Astrocyte (in vitro differentiated cells and primary cell): Measurements from ENCODE around the gene PGS1. TPM values are rescaled to one million over a fixed set of nuclear protein-coding genes. Genes with fewer than 3 reads are reported as not detected.

Experiments used
- DNase-seq: peaks from one replicate; pipeline ENCODE4 v3.0.0-alpha.2; 2010; ENCODE audit warnings: low read depth
- FAIRE-seq: peaks from 2 replicates; lab custom pipeline; 2011; peaks lifted over from hg19 to GRCh38; lab: Jason Lieb, UNC
- H2AFZ ChIP-seq: 2 replicates; pipeline ENCODE4 v1.6.0; 2012; ENCODE audit warnings: low read depth, low read length, inconsistent platforms
- H3K27ac ChIP-seq: 2 replicates; pipeline ENCODE4 v1.5.1; 2011; ENCODE audit warnings: low read depth, low read length, inconsistent platforms
- H3K27me3 ChIP-seq: 2 replicates; pipeline ENCODE4 v1.6.0; 2011; ENCODE audit warnings: low read length, inconsistent platforms; ENCODE audit not compliant: insufficient read depth
- H3K36me3 ChIP-seq: 2 replicates; pipeline ENCODE4 v1.5.1; 2011; ENCODE audit warnings: low read length, inconsistent platforms; ENCODE audit not compliant: insufficient read depth
- H3K4me1 ChIP-seq: 2 replicates; pipeline ENCODE4 v1.5.1; 2011; ENCODE audit warnings: low read length, inconsistent platforms; ENCODE audit not compliant: insufficient read depth
- H3K4me2 ChIP-seq: 2 replicates; pipeline ENCODE4 v1.6.0; 2012; ENCODE audit warnings: low read length, inconsistent platforms
- H3K4me3 ChIP-seq: 2 replicates; pipeline ENCODE4 v1.5.1; 2011; ENCODE audit warnings: low read depth, mild to moderate bottlenecking, low read length, inconsistent platforms; ENCODE audit not compliant: insufficient read depth
- H3K79me2 ChIP-seq: 2 replicates; pipeline ENCODE4 v1.6.0; 2012; ENCODE audit warnings: mild to moderate bottlenecking, low read length, inconsistent platforms; ENCODE audit not compliant: insufficient read depth
- H3K9ac ChIP-seq: 2 replicates; pipeline ENCODE4 v1.6.0; 2012; ENCODE audit warnings: mild to moderate bottlenecking, low read length, inconsistent platforms
- H3K9me3 ChIP-seq: 2 replicates; pipeline ENCODE4 v1.5.1; 2012; ENCODE audit warnings: low read depth, mild to moderate bottlenecking, low read length, inconsistent platforms; ENCODE audit not compliant: insufficient read depth
- H4K20me1 ChIP-seq: 2 replicates; pipeline ENCODE4 v1.6.0; 2012; ENCODE audit warnings: low read length, inconsistent platforms; ENCODE audit not compliant: insufficient read depth
- H3K27ac Mint-ChIP-seq: one replicate; pipeline ENCODE4 v1.8.0; 2021; ENCODE audit warnings: mild to moderate bottlenecking, mixed read lengths; ENCODE audit not compliant: unreplicated experiment
- H3K27me3 Mint-ChIP-seq: one replicate; pipeline ENCODE4 v1.8.0; 2021; ENCODE audit warnings: low read depth, mixed read lengths; ENCODE audit not compliant: unreplicated experiment
- H3K36me3 Mint-ChIP-seq: one replicate; pipeline ENCODE4 v1.8.0; 2021; ENCODE audit warnings: low read depth, mixed read lengths; ENCODE audit not compliant: unreplicated experiment
- H3K4me1 Mint-ChIP-seq: one replicate; pipeline ENCODE4 v1.8.0; 2021; ENCODE audit warnings: low read depth, mixed read lengths; ENCODE audit not compliant: unreplicated experiment
- H3K4me3 Mint-ChIP-seq: one replicate; pipeline ENCODE4 v1.8.0; 2021; ENCODE audit warnings: mild to moderate bottlenecking, moderate library complexity, mixed read lengths; ENCODE audit not compliant: unreplicated experiment
- H3K9me3 Mint-ChIP-seq: one replicate; pipeline ENCODE4 v1.8.0; 2021; ENCODE audit warnings: mild to moderate bottlenecking, mixed read lengths; ENCODE audit not compliant: unreplicated experiment
- CTCF ChIP-seq: IDR thresholded peaks from 2 replicates; pipeline ENCODE4 v1.5.1; 2011; ENCODE audit warnings: low read depth, mild to moderate bottlenecking, inconsistent platforms, low read length, moderate library complexity; ENCODE audit not compliant: insufficient read depth
- EZH2 ChIP-seq: IDR thresholded peaks from 2 replicates; pipeline ENCODE4 v1.6.1; 2012; ENCODE audit warnings: mild to moderate bottlenecking, low read length, inconsistent platforms; ENCODE audit not compliant: insufficient read depth
- total RNA-seq: library from RNA; stranded (reverse); gene quantifications from 2 replicates; pipeline ENCODE4 v1.2.1, GENCODE V29; 2021

Gene PGS1
- total RNA-seq, 1 donor from 2014 or later: 32.0 TPM

GRCh38 chr17:78442648-78443218 lies 64.3 kb downstream of the PGS1 start:
- no peak for FAIRE-seq
- H3K4me3 Mint-ChIP-seq: no peak overlapping the region
- no peaks in the 10 kb centered on the region for H3K4me1 ChIP-seq
- no peaks in the 10 kb centered on the region for H3K4me1 Mint-ChIP-seq
- H3K9me3 ChIP-seq: no peaks in the 10 kb centered on the region
- no peak overlapping the region for H3K9ac ChIP-seq
- H3K27ac ChIP-seq: no peak overlapping the region
- H3K9me3 Mint-ChIP-seq: no peaks in the 10 kb centered on the region
- H3K79me2 ChIP-seq: no peaks in the 10 kb centered on the region
- H4K20me1 ChIP-seq: no peaks in the 10 kb centered on the region
- H3K36me3 Mint-ChIP-seq: no peaks in the 10 kb centered on the region
- no peak overlapping the region for H3K27ac Mint-ChIP-seq
- H3K27me3 ChIP-seq: no peaks in the 10 kb centered on the region
- no peaks in the 10 kb centered on the region for H3K36me3 ChIP-seq
- H3K4me3 ChIP-seq: no peak overlapping the region
- no peak overlapping the region for H3K4me2 ChIP-seq
- H3K27me3 Mint-ChIP-seq: peaks cover 17% of the 10 kb centered on the region
- TF ChIP-seq CTCF (no peak), EZH2 (no peak)
- no peak overlapping the region for H2AFZ ChIP-seq
- no peak for DNase-seq

GRCh38 chr17:78444392-78444791 lies 65.9 kb downstream of the PGS1 start:
- H3K27ac Mint-ChIP-seq: no peak overlapping the region
- Histone ChIP-seq H4K20me1 (no peaks in the 10 kb centered on the region), H3K4me3 (no peak overlapping the region), H3K9ac (no peak overlapping the region), H3K9me3 (no peaks in the 10 kb centered on the region), H3K4me1 (no peaks in the 10 kb centered on the region), H3K4me2 (no peak overlapping the region), H3K27ac (no peak overlapping the region), H3K27me3 (no peaks in the 10 kb centered on the region), H2AFZ (no peak overlapping the region), H3K36me3 (no peaks in the 10 kb centered on the region), H3K79me2 (no peaks in the 10 kb centered on the region)
- no peaks in the 10 kb centered on the region for H3K36me3 Mint-ChIP-seq
- FAIRE-seq (no peak), DNase-seq (no peak)
- H3K4me3 Mint-ChIP-seq: no peak overlapping the region
- H3K27me3 Mint-ChIP-seq: peaks cover 14% of the 10 kb centered on the region
- no peaks in the 10 kb centered on the region for H3K4me1 Mint-ChIP-seq
- peaks cover 3% of the 10 kb centered on the region for H3K9me3 Mint-ChIP-seq
- TF ChIP-seq CTCF (no peak), EZH2 (no peak)

GRCh38 chr17:78446833-78447232 lies 68.4 kb downstream of the PGS1 start:
- Histone ChIP-seq H3K9ac (no peak overlapping the region), H4K20me1 (no peaks in the 10 kb centered on the region), H3K36me3 (no peaks in the 10 kb centered on the region), H3K4me2 (no peak overlapping the region), H3K9me3 (no peaks in the 10 kb centered on the region), H3K4me1 (no peaks in the 10 kb centered on the region), H3K27ac (no peak overlapping the region), H3K4me3 (no peak overlapping the region), H3K27me3 (no peaks in the 10 kb centered on the region), H3K79me2 (no peaks in the 10 kb centered on the region), H2AFZ (no peak overlapping the region)
- Mint-ChIP-seq H3K9me3 (peaks cover 3% of the 10 kb centered on the region), H3K4me1 (no peaks in the 10 kb centered on the region), H3K27ac (no peak overlapping the region), H3K36me3 (no peaks in the 10 kb centered on the region), H3K27me3 (peaks cover 15% of the 10 kb centered on the region), H3K4me3 (no peak overlapping the region)
- DNase-seq (no peak), FAIRE-seq (no peak)
- no peak for TF ChIP-seq CTCF
- TF ChIP-seq EZH2: no peak
